ENCODE measurements around the gene TTC27. TPM values are rescaled to one million over a fixed set of nuclear protein-coding genes. Genes with fewer than 3 reads are reported as not detected.

Gene TTC27
- total and polyA plus RNA-seq, 2 of the 13 experiments (the other 11 are each of a cell fraction or from before 2014, with no cell fraction given): 26.7 to 44.7 TPM

DNA sequence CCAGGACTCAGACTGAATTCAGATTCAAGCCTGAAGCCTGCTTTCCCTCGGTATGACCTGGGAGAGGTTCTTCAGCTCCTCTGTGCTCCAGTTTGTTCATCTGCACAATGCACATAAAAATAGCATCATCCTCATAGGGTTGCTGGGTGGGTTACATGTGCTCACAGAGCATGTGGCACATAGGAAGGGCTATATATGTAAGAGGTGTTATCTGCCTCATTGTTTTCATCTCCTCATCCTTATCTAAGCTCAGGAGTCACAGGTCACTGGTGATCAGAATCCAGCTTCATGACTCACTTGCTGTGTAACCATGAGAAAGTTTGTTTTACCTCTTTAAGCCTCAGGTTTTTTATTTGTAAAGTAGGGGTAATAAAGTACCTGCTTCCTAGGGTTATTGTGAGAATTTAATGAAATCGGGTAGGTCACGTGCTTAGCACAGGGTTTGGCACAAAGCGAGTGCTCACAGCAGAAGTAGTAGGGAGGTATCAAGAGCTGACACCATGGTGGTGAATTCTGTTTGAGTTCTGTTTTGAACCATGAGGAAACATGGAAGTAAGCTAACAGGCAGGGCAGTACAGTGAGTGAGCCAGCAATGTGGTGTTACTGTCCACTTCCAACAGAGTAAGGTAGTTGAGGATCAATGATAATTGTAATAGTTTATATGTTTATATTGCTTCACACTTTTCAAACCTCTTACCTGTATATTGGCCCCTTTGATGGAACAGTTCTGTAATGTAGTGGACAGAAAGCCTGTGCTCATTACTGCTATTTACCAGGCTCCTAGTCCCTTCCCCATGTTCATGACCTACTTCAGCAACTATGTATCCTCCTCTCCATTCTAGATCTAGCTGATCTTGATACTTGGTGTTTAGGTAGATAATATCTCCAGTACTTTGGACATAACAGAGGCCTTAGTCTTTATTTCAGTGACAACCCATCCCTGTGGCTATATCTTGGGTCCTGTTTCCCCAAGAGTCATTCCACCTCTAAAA, 177.6 kb downstream of the TTC27 start (continued):
- TF ChIP-seq PCBP2 (optimal IDR thresholded peaks at IDR 0.05; ENCODE audit: low read depth, low read length, poor library complexity, severe bottlenecking) (no peak), CENPT (CRISPR knock-in tag; IDR thresholded peaks at IDR 0.05; ENCODE audit: low read depth) (no peak), PHF21A (CRISPR knock-in tag; IDR thresholded peaks at IDR 0.05) (0 out of 2 replicates have a peak, but pooled peaks have one; percentile 43), TAF1 (CRISPR knock-in tag; IDR thresholded peaks at IDR 0.05) (no peak), BHLHE40 (IDR thresholded peaks at IDR 0.05; ENCODE audit: low read length) (peak; percentile 42; the same call in 1 of the 2 replicates), ZNF556 (CRISPR knock-in tag; IDR thresholded peaks at IDR 0.05; ENCODE audit: borderline replicate concordance) (no peak), SALL1 (CRISPR knock-in tag; IDR thresholded peaks at IDR 0.05) (peak; percentile 41; the same call in 1 of the 2 replicates), CBFB (CRISPR knock-in tag; IDR thresholded peaks at IDR 0.05) (no peak), MEF2D (CRISPR knock-in tag; IDR thresholded peaks at IDR 0.05) (peak; percentile 80), ZNF136 (CRISPR knock-in tag; IDR thresholded peaks at IDR 0.05; ENCODE audit: low read depth) (peak; percentile 32; the same call in 1 of the 2 replicates), FOXP1 (IDR thresholded peaks at IDR 0.05) (no peak), FOXP1 (CRISPR knock-in tag; IDR thresholded peaks at IDR 0.05) (peak; percentile 57), ZNF550 (CRISPR knock-in tag; IDR thresholded peaks at IDR 0.05; ENCODE audit: borderline replicate concordance) (no peak), NR2F1 (CRISPR knock-in tag; IDR thresholded peaks at IDR 0.05) (peak; percentile 57 to 97; a peak in 3 of 4 replicates), ZNF883 (CRISPR knock-in tag; IDR thresholded peaks at IDR 0.05; ENCODE audit: not compliant biosample characterization) (no peak), WIZ (CRISPR knock-in tag; IDR thresholded peaks at IDR 0.05) (0 out of 2 replicates have a peak, but pooled peaks have one; percentile 48), HMG20A (CRISPR knock-in tag; IDR thresholded peaks at IDR 0.05; ENCODE audit: borderline replicate concordance) (peak; percentile 79; the same call in 1 of the 2 replicates), MTA3 (CRISPR knock-in tag; IDR thresholded peaks at IDR 0.05) (no peak), ZFP37 (CRISPR knock-in tag; IDR thresholded peaks at IDR 0.05; ENCODE audit: borderline replicate concordance) (0 out of 2 replicates have a peak, but pooled peaks have one; percentile 47), RAD51 (IDR thresholded peaks at IDR 0.05; ENCODE audit: borderline replicate concordance) (peak; percentile 37; the same call in 1 of the 2 replicates), HMG20B (CRISPR knock-in tag; conservative IDR thresholded peaks at IDR 0.05) (0 out of 2 replicates have a peak, but pooled peaks have one; percentile 58)
- TF ChIP-seq, protein P1, sequence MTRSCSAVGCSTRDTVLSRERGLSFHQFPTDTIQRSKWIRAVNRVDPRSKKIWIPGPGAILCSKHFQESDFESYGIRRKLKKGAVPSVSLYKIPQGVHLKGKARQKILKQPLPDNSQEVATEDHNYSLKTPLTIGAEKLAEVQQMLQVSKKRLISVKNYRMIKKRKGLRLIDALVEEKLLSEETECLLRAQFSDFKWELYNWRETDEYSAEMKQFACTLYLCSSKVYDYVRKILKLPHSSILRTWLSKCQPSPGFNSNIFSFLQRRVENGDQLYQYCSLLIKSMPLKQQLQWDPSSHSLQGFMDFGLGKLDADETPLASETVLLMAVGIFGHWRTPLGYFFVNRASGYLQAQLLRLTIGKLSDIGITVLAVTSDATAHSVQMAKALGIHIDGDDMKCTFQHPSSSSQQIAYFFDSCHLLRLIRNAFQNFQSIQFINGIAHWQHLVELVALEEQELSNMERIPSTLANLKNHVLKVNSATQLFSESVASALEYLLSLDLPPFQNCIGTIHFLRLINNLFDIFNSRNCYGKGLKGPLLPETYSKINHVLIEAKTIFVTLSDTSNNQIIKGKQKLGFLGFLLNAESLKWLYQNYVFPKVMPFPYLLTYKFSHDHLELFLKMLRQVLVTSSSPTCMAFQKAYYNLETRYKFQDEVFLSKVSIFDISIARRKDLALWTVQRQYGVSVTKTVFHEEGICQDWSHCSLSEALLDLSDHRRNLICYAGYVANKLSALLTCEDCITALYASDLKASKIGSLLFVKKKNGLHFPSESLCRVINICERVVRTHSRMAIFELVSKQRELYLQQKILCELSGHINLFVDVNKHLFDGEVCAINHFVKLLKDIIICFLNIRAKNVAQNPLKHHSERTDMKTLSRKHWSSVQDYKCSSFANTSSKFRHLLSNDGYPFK (CRISPR knock-in tag; IDR thresholded peaks at IDR 0.05; ENCODE audit: borderline replicate concordance): no peak
- TF ChIP-seq, protein P2, sequence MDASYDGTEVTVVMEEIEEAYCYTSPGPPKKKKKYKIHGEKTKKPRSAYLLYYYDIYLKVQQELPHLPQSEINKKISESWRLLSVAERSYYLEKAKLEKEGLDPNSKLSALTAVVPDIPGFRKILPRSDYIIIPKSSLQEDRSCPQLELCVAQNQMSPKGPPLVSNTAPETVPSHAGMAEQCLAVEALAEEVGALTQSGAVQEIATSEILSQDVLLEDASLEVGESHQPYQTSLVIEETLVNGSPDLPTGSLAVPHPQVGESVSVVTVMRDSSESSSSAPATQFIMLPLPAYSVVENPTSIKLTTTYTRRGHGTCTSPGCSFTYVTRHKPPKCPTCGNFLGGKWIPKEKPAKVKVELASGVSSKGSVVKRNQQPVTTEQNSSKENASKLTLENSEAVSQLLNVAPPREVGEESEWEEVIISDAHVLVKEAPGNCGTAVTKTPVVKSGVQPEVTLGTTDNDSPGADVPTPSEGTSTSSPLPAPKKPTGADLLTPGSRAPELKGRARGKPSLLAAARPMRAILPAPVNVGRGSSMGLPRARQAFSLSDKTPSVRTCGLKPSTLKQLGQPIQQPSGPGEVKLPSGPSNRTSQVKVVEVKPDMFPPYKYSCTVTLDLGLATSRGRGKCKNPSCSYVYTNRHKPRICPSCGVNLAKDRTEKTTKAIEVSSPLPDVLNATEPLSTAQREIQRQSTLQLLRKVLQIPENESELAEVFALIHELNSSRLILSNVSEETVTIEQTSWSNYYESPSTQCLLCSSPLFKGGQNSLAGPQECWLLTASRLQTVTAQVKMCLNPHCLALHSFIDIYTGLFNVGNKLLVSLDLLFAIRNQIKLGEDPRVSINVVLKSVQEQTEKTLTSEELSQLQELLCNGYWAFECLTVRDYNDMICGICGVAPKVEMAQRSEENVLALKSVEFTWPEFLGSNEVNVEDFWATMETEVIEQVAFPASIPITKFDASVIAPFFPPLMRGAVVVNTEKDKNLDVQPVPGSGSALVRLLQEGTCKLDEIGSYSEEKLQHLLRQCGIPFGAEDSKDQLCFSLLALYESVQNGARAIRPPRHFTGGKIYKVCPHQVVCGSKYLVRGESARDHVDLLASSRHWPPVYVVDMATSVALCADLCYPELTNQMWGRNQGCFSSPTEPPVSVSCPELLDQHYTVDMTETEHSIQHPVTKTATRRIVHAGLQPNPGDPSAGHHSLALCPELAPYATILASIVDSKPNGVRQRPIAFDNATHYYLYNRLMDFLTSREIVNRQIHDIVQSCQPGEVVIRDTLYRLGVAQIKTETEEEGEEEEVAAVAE (CRISPR knock-in tag; IDR thresholded peaks at IDR 0.05; ENCODE audit: borderline replicate concordance): no peak

Data from HepG2 (cell line).